ENCODE data around the gene ITFG2. TPM values are rescaled to one million over a fixed set of nuclear protein-coding genes. Genes with fewer than 3 reads are reported as not detected.

ITFG2 gene
- total and polyA plus RNA-seq, 10 of the 15 experiments (the other 5 are each of a cell fraction or from before 2014, with no cell fraction given): 21.2 to 39.5 (median 25.9) TPM

GRCh38 chr12:2795291-2796186, 16.9 kb upstream of the ITFG2 start:
- ChIA-PET CTCF (interaction anchor here (0.6 to 2.6 kb wide), 5 partner anchors 10 to 112 kb away, joined by 3 to 25 read pairs (median 5); partner anchors contain the start of gene ITFG2), POLR2A (interaction anchor here (0.5 to 2.4 kb wide), 5 partner anchors 8 to 18 kb away, joined by 3 to 12 read pairs (median 4); no protein-coding TSS in a partner anchor), SMC1A (ENCODE audit: uncharacterized antibody, unreplicated experiment) (interaction anchor here (0.6 to 1.4 kb wide), 2 partner anchors 18 to 81 kb away, joined by 3 read pairs; partner anchors contain the start of genes FOXM1 and RHNO1), RAD21 (ENCODE audit: unreplicated experiment) (interaction anchor here (0.9 to 1.9 kb wide), 3 partner anchors 11 to 18 kb away, joined by 3 to 13 read pairs (median 3); no protein-coding TSS in a partner anchor)
- Histone ChIP-seq H3K36me3 (ENCODE audit: control insufficient read depth in 2 of 2, insufficient read depth in 2 of 2, low read length in 1 of 2) (peaks cover 9 to 17% of the 10 kb centered on the region in 2 experiments), H4K20me1 (ENCODE audit: control insufficient read depth, insufficient read depth) (no peaks in the 10 kb centered on the region; the same call in none of the 2 replicates), H2AFZ (ENCODE audit: control insufficient read depth, low read depth, low read length) (peak overlapping the region; percentile 89), H3K9ac (ENCODE audit: control insufficient read depth, insufficient read depth, low read length) (peak overlapping the region; percentile 78), H3K4me1 (ENCODE audit: control insufficient read depth, insufficient read depth, low read length) (no peaks in the 10 kb centered on the region; the same call in 1 of the 2 replicates), H3K27ac (ENCODE audit: control insufficient read depth, insufficient read depth) (peak overlapping the region; percentile 58), H3K9me3 (replicated peaks; ENCODE audit: control insufficient read depth, insufficient read depth, low read length) (no peaks in the 10 kb centered on the region), H3K4me2 (ENCODE audit: control insufficient read depth, insufficient read depth) (peak overlapping the region; percentile 92), H3K79me2 (ENCODE audit: control insufficient read depth, insufficient read depth, low read length) (peaks cover 25% of the 10 kb centered on the region), H3K27me3 (replicated peaks in 1 of 2; ENCODE audit: control insufficient read depth in 2 of 2, insufficient read depth in 2 of 2, low read length in 1 of 2) (peaks cover 0 to 3% of the 10 kb centered on the region in 2 experiments; a peak in 1 of 4 replicates), H3K4me3 (peak overlapping the region; percentile 90)
- DNase-seq (ENCODE audit: low read depth, low spot score) (no peak), FAIRE-seq (no peak), ATAC-seq (peak; percentile 92)
- under 1% methylated on average over 41 of the region's 111 CpGs for WGBS (ENCODE audit: insufficient coverage, insufficient replicate concordance, low lambda C conversion rate, missing lambda C conversion rate)
- in situ Hi-C loops (cut with MboI) (no loop called here), intact Hi-C loops (cut with micrococcal nuclease; ENCODE audit: unreplicated experiment) (loop anchor here (1.0 kb wide), 1 partner anchor 17 kb away; the partner anchor contains the start of gene ITFG2)
- no TSS peak for BruUV-seq (replicated peaks)
- peak; percentile 35 for TF ChIP-seq RELA (IDR thresholded peaks at IDR 0.05; ENCODE audit: borderline replicate concordance, partially characterized antibody)
- TF ChIP-seq E2F4 (IDR thresholded peaks at IDR 0.05; ENCODE audit: low read depth, low read length): no peak
- TF ChIP-seq SIX5 (IDR thresholded peaks at IDR 0.05; ENCODE audit: low read depth, low read length, severe bottlenecking): peak; percentile 64
- TF ChIP-seq ZBTB33 (IDR thresholded peaks at IDR 0.05): no peak
- no peak for TF ChIP-seq ZBED1 (IDR thresholded peaks at IDR 0.05; ENCODE audit: borderline replicate concordance)
- peak; percentile 66 for TF ChIP-seq NKRF (conservative IDR thresholded peaks at IDR 0.05)
- TF ChIP-seq RB1 (IDR thresholded peaks at IDR 0.05; ENCODE audit: borderline replicate concordance): 0 out of 2 replicates have a peak, but pooled peaks have one; percentile 35
- TF ChIP-seq LARP7 (IDR thresholded peaks at IDR 0.05): peak; percentile 66
- TF ChIP-seq ZNF687 (IDR thresholded peaks at IDR 0.05): no peak
- TF ChIP-seq MAX (IDR thresholded peaks at IDR 0.05; ENCODE audit: low read depth, low read length): peak; percentile 65; the same call in 1 of the 2 replicates
- TF ChIP-seq POLR2A (IDR thresholded peaks at IDR 0.05; ENCODE audit: low read depth, low read length): peak; percentile 69
- TF ChIP-seq RUNX3 (IDR thresholded peaks at IDR 0.05; ENCODE audit: low read length): 0 out of 2 replicates have a peak, but pooled peaks have one; percentile 2

Measured in GM12878 (cell line).